GM18858 (cell line): ENCODE results near the gene LRRC28.

Source experiments
- ATAC-seq: cut with Tn5 transposase; IDR thresholded peaks from one replicate; pipeline ENCODE4 v1.9.1; 2021; ENCODE audit not compliant: unreplicated experiment

LRRC28 gene

GRCh38 chr15:99414755-99415731 is 163.8 kb downstream of the LRRC28 start:
- no peak for ATAC-seq

DNA sequence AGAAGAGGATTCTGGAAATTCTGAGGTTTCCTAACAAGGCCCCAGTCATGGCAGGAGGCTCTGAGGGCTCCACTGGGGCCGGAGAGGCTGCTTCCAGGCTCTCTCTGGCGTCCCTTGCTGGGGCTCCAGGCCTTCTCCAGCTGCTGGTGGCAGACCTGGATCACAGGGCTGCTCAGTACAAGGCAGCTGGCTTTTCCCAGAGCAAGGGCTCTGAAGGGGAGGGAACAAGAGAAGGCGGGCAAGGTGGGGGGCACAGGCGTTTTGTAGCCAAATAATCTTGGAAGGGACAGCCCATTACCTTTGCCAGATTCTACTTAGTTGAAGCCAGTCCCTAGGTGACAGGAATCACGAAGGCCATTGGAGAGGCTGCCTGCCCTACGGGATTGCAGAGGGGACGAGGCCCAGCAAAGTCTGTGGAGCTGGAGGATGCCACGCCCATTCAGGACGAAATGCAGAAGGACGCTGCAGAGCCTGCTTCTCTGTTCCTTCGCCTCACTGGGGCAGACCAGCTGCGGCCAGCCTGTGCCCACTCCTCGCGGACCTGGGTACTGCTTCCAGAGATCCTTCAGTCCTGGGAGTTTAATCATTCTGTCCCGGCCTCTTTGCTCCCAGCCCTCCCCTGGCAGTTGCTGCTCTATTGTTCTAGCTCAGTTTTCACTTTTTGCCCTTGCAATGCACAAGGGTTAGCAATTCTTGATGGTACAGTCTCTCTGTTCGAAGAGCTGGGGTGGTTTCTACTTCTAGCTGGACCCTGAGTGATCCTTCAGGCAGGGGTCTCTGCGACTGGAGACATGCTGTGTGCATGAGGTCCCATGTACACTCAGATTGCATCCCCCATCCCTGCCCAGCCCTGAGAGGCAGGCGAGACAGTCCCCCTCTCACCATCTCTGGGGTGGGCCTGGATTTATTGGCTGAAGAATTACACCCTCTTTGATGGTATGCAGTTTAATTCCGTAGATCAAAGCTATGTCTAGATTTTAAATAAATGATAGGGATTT is 165.2 kb downstream of the LRRC28 start:
- ATAC-seq = no peak

DNA sequence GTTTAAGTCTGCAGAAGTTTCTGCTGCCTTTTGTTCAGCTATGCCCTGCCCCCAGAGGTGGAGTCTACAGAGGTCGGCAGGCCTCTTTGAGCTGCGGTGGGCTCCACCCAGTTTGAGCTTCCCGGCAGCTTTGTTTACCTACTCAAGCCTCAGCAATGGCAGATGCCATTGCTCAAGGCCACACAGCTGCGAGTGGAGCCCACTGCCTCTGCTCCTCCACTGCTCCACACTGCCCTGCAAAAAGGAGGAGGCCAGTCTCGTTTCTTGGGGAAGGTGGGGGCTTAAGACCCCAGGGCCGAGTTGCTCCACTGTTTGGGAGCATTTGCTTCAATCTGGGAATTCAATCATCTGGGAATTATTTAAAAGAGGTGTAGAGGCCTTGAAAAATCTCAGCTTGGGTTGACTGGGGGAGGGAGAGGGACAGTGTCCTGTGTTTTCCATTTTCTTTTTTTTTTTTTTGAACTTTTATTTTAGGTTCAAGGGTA is 169.9 kb downstream of the LRRC28 start:
- ATAC-seq = no peak

DNA sequence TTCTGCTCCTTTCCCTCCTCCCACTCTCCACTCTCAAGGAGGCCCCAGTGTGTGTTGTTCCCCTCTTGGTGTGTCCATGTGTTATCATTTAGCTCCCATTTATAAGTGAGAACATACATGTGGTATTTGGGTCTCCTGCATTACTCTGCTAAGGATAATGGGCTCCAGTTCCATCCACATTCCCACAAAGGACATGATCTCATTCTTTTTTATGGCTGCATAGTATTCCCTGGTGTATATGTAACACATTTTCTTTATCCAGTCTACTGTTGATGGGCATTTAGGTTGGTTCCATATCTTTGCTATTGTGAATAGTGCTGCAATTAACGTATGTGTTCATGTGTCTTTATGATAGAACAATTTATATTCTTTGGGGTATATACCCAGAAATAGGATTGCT is 170.5 kb downstream of the LRRC28 start:
- no peak for ATAC-seq

GRCh38 chr15:99423186-99424130 is 172.2 kb downstream of the LRRC28 start:
- ATAC-seq = no peak

DNA sequence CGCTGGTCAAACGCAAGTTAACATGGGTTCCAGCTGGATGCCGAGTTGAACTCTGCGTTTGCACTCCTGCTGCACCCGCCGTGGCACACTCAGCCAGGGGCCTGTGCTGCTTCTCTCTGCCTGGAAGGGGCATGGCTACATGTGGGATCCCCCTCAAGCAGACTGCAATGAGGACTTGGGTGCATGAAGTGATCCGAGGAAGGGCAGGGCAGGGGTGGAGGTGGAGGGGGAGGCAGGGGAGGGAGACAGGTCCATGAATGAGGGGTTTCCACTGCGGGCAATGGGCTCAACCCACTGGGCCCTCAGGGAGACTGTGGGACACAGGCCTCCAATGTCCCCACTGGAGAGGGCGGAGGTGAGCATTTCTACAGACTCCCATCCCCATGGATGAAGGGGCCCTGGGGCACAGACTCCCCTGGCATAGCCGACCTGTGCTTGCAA is 172.9 kb downstream of the LRRC28 start:
- no peak for ATAC-seq

- peak; percentile 81 for ATAC-seq
Measured at GRCh38 chr15:99424978-99425656, 173.8 kb downstream of the LRRC28 start.

DNA sequence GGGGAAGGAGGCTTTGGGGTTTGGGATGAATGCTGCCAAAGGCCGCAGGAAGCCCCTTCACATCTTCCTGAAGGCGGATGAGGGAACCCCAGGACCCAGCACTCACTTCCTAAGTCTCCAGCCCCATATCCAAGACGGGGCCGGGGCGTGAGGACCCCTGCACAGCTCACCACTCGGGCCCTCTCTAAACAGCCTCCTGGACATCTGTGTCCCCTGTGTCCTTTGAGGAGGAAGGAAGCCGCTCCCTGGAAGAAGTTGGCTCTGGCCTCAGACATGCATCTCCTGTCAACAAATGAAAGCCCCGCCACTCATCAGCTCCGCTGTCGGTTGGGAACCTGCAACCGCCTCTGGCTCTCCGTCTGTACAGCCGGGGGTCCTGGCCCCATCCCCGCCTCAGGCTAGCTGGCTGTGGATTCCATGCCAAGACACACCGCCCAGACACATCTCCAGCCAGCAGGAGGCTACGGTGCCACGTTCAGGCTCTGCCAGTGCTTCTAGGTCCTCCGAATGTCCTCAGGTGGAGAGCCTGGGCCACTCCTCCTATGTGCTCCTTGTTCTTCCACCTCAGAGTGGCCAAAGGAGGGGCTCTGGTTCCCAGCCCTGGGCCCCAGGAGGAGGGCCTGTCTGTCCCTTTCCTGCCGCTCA is 174.5 kb downstream of the LRRC28 start:
- ATAC-seq = no peak

GRCh38 chr15:99426431-99427105 is 175.3 kb downstream of the LRRC28 start:
- no peak for ATAC-seq

GRCh38 chr15:99427210-99427609 is 175.9 kb downstream of the LRRC28 start:
- no peak for ATAC-seq

- ATAC-seq = no peak
Measured at GRCh38 chr15:99427668-99428361, 176.5 kb downstream of the LRRC28 start.

DNA sequence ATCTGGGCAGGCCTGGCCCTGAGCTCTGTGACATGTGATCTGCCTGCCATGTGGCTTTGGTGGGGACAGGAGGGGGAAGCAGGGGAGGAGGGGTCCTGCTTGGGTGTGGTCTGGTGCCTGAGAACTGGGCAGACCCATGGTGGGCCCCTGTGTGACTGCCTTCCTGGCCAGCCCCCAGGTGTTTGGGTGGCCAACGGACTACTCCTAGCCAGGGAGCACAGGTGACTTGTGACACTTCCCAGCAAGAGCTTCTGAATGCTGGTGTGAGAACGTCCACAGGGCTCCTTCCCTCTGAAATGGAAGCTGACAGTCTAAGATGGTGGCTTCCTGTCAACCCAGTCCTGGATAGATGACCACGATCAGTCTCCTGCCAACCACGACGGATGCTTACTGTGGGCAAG is 178.4 kb downstream of the LRRC28 start:
- no peak for ATAC-seq

GRCh38 chr15:99430881-99431401 is 179.7 kb downstream of the LRRC28 start:
- ATAC-seq = no peak

DNA sequence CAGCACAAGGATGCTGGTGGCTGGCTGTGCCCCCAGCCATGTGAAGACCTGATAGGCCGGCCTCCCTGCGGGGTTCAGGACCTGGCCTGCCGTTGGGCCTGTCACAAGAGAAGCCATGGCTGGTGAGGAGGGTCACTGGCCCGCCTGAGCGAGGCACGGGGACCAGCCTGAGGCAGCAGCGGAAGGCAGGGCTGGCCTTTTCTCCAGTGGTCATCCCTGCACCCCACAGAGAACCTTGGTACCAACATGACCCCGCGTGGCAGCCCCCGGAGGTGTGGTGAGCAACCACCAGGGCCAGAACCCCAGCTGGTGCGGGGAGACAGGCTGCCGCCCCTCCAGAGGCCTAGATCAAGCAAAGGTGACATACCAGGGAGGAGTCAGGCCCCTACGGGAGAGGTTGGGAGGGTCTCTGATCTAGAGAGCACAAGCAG is 180.4 kb downstream of the LRRC28 start:
- ATAC-seq = no peak

- ATAC-seq = no peak
Measured at GRCh38 chr15:99432271-99433025, 181.2 kb downstream of the LRRC28 start.

- no peak for ATAC-seq
Measured at GRCh38 chr15:99433026-99433756, 181.9 kb downstream of the LRRC28 start.
